ENCODE data around the gene MRPL45.

MRPL45 gene

GRCh38 chr17:38344420-38344745 is 47.4 kb downstream of the MRPL45 start:
- in situ Hi-C loops (cut with MboI; ENCODE audit: low sequenced_read_pairs): no loop called here

GRCh38 chr17:38345743-38346142 is 48.8 kb downstream of the MRPL45 start:
- in situ Hi-C loops (cut with MboI; ENCODE audit: low sequenced_read_pairs): no loop called here

GRCh38 chr17:38349097-38349730 is 52.2 kb downstream of the MRPL45 start:
- in situ Hi-C loops (cut with MboI; ENCODE audit: low sequenced_read_pairs): no loop called here

- in situ Hi-C loops (cut with MboI; ENCODE audit: low sequenced_read_pairs): no loop called here
Measured at GRCh38 chr17:38350035-38350434, 53.1 kb downstream of the MRPL45 start.

- in situ Hi-C loops (cut with MboI; ENCODE audit: low sequenced_read_pairs): no loop called here
Measured at GRCh38 chr17:38351412-38352222, 54.6 kb downstream of the MRPL45 start, which contains the start of gene SOCS7. Gene SOCS7 (plus strand): TSS chr17:38351844. CDS start chr17:38352053, 209 bp downstream.

- in situ Hi-C loops (cut with MboI; ENCODE audit: low sequenced_read_pairs): no loop called here
Measured at GRCh38 chr17:38352245-38353085, 55.5 kb downstream of the MRPL45 start.

- in situ Hi-C loops (cut with MboI; ENCODE audit: low sequenced_read_pairs): no loop called here
Measured at GRCh38 chr17:38353086-38353604, 56.2 kb downstream of the MRPL45 start.

GRCh38 chr17:38353668-38354067 is 56.7 kb downstream of the MRPL45 start:
- in situ Hi-C loops (cut with MboI; ENCODE audit: low sequenced_read_pairs): no loop called here

- in situ Hi-C loops (cut with MboI; ENCODE audit: low sequenced_read_pairs): no loop called here
Measured at GRCh38 chr17:38354466-38354865, 57.5 kb downstream of the MRPL45 start.

GRCh38 chr17:38355251-38355650 is 58.3 kb downstream of the MRPL45 start:
- in situ Hi-C loops (cut with MboI; ENCODE audit: low sequenced_read_pairs): no loop called here

- in situ Hi-C loops (cut with MboI; ENCODE audit: low sequenced_read_pairs): no loop called here
Measured at GRCh38 chr17:38357486-38358123, 60.6 kb downstream of the MRPL45 start.

GRCh38 chr17:38358586-38359513 is 61.9 kb downstream of the MRPL45 start:
- in situ Hi-C loops (cut with MboI; ENCODE audit: low sequenced_read_pairs): no loop called here

GRCh38 chr17:38361694-38362465 is 64.9 kb downstream of the MRPL45 start:
- in situ Hi-C loops (cut with MboI; ENCODE audit: low sequenced_read_pairs): no loop called here

- in situ Hi-C loops (cut with MboI; ENCODE audit: low sequenced_read_pairs): no loop called here
Measured at GRCh38 chr17:38363016-38363415, 66.0 kb downstream of the MRPL45 start.

GRCh38 chr17:38364741-38365140 is 67.8 kb downstream of the MRPL45 start:
- in situ Hi-C loops (cut with MboI; ENCODE audit: low sequenced_read_pairs): no loop called here

GRCh38 chr17:38369124-38369886 is 72.3 kb downstream of the MRPL45 start:
- in situ Hi-C loops (cut with MboI; ENCODE audit: low sequenced_read_pairs): no loop called here

Data from HL-60/S4 treated with phorbol 12-myristate 13-acetate at 8.2 ng/mL for 4 days and 3 days (cell line).